T47D (cell line): ENCODE data around the gene HFM1.
"Not testable (repeated sequence)": the region's sequence is repeated elsewhere in the genome, so short reads cannot be mapped to it uniquely, and the experiment has no call there.

Experiments
- DNase-seq, 2 experiments: peaks; one replicate each; pipeline versions ENCODE4 v3.0.0 to v3.0.0-alpha.2; 2011 to 2012; ENCODE audit warnings: low read depth in 1 of 2, low spot score in 1 of 2
- JUND ChIP-seq: IDR thresholded peaks from 2 replicates; pipeline ENCODE4 v1.6.1; 2012; ENCODE audit warnings: low read depth
- in situ Hi-C: cut with HindIII; loops from 2 replicates; pipeline ENCODE4 v1.10.0; 2016; ENCODE audit warnings: low sequenced_read_pairs, low pct_unique_long_range_greater_than_20kb

HFM1 gene

DNA sequence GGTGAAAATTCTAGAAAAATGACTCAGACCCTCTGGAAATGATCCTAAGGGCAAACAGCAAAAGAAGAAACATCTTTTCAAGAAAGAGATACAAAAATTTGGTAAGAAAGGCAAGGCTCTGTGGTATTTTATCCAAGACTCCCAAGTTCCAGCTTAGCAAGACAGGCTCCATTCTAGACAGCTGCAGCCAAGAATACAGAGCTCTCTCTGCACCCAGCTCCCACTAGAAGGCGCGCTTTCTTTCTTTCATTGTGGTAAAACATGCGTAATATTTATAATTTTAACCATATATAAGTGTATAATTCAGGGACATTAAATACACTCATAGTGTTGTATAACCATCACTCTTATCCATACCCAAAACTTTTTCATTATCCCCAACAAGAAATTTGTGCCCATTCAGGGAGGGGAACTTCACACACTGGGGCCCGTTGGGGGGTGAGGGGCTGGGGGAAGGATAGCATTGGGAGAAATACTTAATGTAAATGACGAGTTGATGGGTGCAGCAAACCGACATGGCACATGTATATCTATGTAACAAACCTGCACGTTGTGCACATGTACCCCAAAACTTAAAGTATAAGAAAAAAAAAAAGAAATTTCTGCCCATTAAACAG is 2.2 kb upstream of the HFM1 start:
- TF ChIP-seq JUND, result no peak
- peak in 1 of 2 experiments; percentile 25 for DNase-seq
- in situ Hi-C loops, result no loop called here

DNA sequence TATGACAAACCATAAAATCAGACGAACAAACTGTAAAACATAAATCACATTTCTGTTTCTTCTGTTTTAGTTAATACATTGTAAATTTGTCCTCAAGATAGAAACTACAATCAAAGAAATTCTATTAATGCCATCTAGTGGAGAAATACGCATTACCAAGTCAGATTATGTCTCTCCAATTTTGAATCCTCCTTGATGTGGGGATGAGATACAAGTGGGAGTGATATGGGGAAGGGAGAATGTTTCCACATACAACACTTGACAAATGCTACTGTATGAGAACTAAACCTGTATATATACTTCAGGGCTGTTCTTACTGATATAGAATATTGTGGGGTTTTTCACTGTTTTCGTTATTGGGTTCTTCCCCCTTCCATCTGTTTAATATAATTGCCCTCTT is 2.6 kb downstream of the HFM1 start:
- TF ChIP-seq JUND, result no peak
- peak in 1 of 2 experiments; percentile 10 for DNase-seq
- in situ Hi-C loops, result no loop called here

GRCh38 chr1:91400133-91400725 is 4.4 kb downstream of the HFM1 start:
- no peak for TF ChIP-seq JUND
- in situ Hi-C loops, result no loop called here
- peak in 1 of 2 experiments; percentile 0 for DNase-seq

GRCh38 chr1:91398291-91398690 is 6.3 kb downstream of the HFM1 start:
- DNase-seq, result no peak
- no peak for TF ChIP-seq JUND
- in situ Hi-C loops, result no loop called here

DNA sequence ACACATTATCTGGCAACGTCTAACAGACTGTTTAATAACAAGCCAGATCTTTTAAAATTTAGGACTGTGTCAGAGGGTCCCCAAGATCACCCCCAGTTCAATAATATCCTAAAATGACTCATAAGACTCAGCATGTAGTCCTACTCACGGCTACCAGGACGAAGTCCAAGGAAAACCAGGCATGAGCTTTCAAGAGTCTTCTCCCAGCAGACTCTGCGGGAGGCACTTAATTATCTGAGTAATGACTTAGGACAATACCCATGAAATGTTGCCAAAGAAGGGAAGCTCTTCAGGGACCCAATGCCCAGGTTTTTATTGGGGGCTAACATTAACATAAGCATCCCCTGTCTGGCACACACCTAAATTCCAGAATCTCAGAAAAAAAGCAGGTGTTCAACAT is 7.0 kb downstream of the HFM1 start:
- DNase-seq, result no peak
- in situ Hi-C loops, result no loop called here
- no peak for TF ChIP-seq JUND

GRCh38 chr1:91393042-91393441 is 11.6 kb downstream of the HFM1 start:
- in situ Hi-C loops, result no loop called here
- no peak for DNase-seq
- no peak for TF ChIP-seq JUND

DNA sequence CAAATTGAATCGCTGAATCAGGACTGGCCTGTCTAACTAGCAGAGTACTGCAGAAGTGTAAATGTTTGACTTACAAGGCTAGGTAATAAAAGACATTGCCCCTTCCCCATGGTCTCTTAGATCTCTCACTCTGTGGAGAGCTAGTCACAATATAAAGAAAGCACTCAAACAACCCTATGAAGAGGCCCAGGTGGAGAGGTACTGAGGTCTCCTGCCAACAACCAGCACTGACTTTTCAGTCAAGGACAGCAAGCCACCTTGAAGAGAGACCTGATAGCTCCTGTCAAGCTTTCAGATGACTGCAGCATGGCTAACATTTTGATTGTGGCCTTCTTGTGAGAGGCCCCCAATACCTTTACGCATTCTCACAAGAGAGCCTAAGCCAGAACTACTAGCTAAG is 18.5 kb downstream of the HFM1 start:
- in situ Hi-C loops, result no loop called here
- DNase-seq, result no peak
- TF ChIP-seq JUND, result no peak

DNA sequence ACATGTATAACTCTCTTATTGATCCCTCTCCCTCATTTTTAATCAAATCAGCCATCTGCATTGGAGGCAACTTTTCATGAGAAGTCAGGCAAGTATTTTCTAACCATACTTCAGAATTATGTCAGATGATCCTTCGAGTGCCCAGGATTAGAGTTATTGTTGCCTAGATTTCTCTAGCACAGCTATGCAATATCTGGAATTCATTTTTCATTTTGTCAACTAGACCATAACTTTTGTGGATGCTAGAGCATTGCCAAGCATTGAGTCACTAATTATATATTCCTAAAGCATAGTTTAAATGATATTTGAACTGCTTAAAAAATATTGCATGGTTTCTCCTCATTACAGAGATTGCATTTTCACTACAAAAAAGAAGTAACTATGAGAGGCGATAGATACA is 21.2 kb downstream of the HFM1 start:
- DNase-seq, result no peak
- TF ChIP-seq JUND, result no peak
- in situ Hi-C loops, result no loop called here

GRCh38 chr1:91381844-91382243 is 22.8 kb downstream of the HFM1 start:
- no peak for DNase-seq
- TF ChIP-seq JUND, result no peak
- in situ Hi-C loops, result no loop called here

- in situ Hi-C loops, result no loop called here
- no peak for TF ChIP-seq JUND
- no peak for DNase-seq
Measured at GRCh38 chr1:91374086-91374485, 30.6 kb downstream of the HFM1 start.

DNA sequence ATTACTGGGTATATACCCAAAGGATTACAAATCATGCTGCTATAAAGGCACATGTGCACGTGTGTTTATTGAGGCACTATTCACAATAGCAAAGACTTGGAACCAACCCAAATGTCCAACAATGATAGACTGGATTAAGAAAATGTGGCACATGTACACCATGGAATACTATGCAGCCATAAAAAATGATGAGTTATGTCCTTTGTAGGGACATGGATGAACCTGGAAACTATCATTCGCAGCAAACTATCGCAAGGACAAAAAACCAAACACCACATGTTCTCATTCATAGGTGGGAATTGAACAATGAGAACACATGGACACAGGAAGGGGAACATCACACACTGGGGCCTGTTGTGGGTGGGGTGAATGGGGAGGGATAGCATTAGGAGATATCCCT is 32.4 kb downstream of the HFM1 start:
- in situ Hi-C loops, DNase-seq: not testable (repeated sequence)

- DNase-seq, result no peak
- in situ Hi-C loops, result no loop called here
- TF ChIP-seq JUND, result no peak
Measured at GRCh38 chr1:91349524-91349923, 55.1 kb downstream of the HFM1 start.

- no peak for DNase-seq
- in situ Hi-C loops, result no loop called here
- no peak for TF ChIP-seq JUND
Measured at GRCh38 chr1:91346824-91347223, 57.8 kb downstream of the HFM1 start.

DNA sequence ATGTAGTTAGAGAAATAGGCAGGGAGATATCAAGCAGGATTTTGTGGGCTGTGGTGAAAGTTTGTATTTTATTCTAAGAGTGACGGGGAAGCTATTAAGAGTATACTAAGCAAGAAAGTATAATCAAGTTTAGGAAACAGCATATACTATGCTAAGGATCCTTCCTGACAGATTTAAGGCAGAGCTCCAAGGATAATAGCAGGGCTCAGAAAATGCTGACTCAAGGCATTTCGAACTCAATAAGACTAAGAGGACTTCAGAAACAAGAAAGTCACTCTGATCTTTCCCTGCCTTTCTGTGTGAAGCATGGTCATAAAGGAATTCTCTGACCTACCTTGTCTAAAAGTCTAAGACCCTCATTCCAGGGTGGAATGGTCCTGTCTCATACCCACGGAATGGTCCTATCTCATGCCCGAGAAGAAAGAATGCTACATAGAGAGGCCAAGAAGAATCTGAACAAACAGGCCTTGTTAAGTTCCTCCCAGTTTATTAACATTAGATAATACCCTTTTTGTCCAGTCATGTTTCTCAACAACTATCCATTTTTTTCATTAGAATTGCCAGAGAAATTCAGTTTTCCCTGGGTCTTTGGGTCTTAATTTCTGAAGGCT is 59.1 kb downstream of the HFM1 start:
- in situ Hi-C loops, result no loop called here
- no peak for TF ChIP-seq JUND
- no peak for DNase-seq
